Neural progenitor cell (in vitro differentiated cells): ENCODE results near the gene SUPT7L.
"Not testable (repeated sequence)": the region's sequence is repeated elsewhere in the genome, so short reads cannot be mapped to it uniquely, and the experiment has no call there.

ENCODE experiments used
- EZH2 ChIP-seq: fragments of 200-600 bp; sonication (generic); IDR thresholded peaks from 2 replicates; pipeline ENCODE4 v1.6.1; 2017; ENCODE audit warnings: antibody characterized with exemption, mild to moderate bottlenecking, moderate library complexity
- EZH2phosphoT487 ChIP-seq: fragments of 200-600 bp; sonication (generic); IDR thresholded peaks from 2 replicates; pipeline ENCODE4 v1.6.1; 2017; ENCODE audit warnings: antibody characterized with exemption
- TF ChIP-seq, protein P1 (sequence below): fragments of 200-600 bp; sonication (generic); IDR thresholded peaks from 2 replicates; pipeline ENCODE4 v1.5.1; 2017; ENCODE audit warnings: antibody characterized with exemption, mild to moderate bottlenecking

DNA sequence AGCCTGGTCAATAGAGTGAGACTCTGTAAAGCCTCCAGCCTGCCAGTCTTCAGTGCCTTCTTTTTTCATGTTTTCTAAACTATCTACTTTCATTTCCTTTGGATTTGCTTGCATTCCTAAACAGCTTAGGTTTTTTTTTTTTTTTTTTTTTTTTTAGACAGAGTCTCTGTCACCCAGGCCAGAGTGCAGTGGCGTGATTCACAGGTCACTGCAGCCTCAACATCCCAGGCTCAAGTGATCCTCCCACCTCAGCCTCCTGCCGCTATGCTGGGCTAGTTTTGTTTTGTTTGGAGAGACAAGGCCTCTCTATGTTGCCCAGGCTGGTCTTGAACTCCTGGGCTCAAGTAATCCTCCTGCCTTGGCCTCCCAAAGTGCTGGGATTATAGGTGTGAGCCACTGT, 33.2 kb downstream of the SUPT7L start:
- TF ChIP-seq, protein P1, sequence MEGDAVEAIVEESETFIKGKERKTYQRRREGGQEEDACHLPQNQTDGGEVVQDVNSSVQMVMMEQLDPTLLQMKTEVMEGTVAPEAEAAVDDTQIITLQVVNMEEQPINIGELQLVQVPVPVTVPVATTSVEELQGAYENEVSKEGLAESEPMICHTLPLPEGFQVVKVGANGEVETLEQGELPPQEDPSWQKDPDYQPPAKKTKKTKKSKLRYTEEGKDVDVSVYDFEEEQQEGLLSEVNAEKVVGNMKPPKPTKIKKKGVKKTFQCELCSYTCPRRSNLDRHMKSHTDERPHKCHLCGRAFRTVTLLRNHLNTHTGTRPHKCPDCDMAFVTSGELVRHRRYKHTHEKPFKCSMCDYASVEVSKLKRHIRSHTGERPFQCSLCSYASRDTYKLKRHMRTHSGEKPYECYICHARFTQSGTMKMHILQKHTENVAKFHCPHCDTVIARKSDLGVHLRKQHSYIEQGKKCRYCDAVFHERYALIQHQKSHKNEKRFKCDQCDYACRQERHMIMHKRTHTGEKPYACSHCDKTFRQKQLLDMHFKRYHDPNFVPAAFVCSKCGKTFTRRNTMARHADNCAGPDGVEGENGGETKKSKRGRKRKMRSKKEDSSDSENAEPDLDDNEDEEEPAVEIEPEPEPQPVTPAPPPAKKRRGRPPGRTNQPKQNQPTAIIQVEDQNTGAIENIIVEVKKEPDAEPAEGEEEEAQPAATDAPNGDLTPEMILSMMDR, result not testable (repeated sequence)
- TF ChIP-seq EZH2phosphoT487, EZH2: not testable (repeated sequence)
